IPS-18c (cell line): ENCODE data around the gene COX7A1.
A peak's percentile ranks its signal among the peaks of the same experiment; 100 is the strongest.
"Not testable (repeated sequence)": the region's sequence is repeated elsewhere in the genome, so short reads cannot be mapped to it uniquely, and the experiment has no call there.

Source experiments
- H3K4me3 ChIP-seq: 2 replicates; pipeline ENCODE4 v1.7.0; 2013; ENCODE audit warnings: low read depth, mild to moderate bottlenecking, low read length, moderate library complexity; ENCODE audit not compliant: insufficient read depth
- H3K9me3 ChIP-seq: one replicate; pipeline ENCODE4 v1.6.1; 2013; ENCODE audit warnings: mild to moderate bottlenecking, low read length, moderate library complexity; ENCODE audit not compliant: control insufficient read depth, insufficient read depth

Gene COX7A1

DNA sequence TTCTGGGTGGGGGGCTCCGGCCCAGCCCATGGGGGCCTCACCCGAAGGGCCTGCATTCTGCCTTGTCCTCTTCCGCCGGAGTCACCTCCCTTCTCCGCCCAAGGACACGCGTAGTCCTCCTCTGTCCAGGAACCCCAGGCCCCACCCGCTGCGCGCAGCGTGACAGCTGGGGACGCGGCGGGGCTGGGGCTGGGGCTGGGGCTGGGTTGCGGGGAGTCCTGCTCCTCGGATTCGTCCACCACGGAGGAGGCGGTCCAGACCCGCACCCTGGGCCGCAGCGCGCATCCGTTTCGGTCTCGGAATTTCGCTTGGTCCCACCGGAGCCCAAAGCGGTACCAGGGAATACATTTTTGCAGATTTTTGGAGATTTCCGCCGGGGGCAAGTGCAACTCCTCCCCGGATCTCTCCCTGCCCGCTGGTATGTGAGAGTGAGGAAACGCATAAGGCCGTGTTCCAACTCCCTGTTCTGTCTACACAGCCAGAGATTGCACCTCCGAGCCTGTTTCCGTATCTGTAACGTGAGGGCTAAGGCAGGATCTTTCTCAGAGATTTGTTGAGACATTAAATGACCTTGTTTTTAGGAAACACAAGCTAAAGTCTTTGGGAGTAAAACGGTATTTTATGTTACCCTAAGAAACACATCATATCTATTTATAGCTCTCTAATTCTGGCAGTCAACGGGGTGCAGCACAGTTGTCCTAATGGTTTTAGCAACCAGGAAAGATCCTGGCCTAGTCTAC lies at the start of gene COX7A1:
COX7A1 (minus strand) TSS at position 96 of the 740 bp plus-strand sequence; CDS start at position 56, 40 bp downstream.
- Histone ChIP-seq H3K4me3 (peak within 1 kb of the TSS; percentile 20; the same call in 1 of the 2 replicates), H3K9me3 (no peaks in the 10 kb centered on the region)

- Histone ChIP-seq H3K4me3 (no peak overlapping the region), H3K9me3 (peaks cover 2% of the 10 kb centered on the region)
These were observed 49.4 kb upstream of the COX7A1 start for GRCh38 chr19:36201684-36202083.

- H3K9me3 ChIP-seq = no peaks in the 10 kb centered on the region
- H3K4me3 ChIP-seq = no peak overlapping the region
These were observed 45.9 kb upstream of the COX7A1 start for GRCh38 chr19:36198119-36198518.

GRCh38 chr19:36196249-36196648 lies 44.0 kb upstream of the COX7A1 start:
- Histone ChIP-seq H3K4me3 (no peak overlapping the region), H3K9me3 (no peaks in the 10 kb centered on the region)

GRCh38 chr19:36186722-36187121 lies 34.5 kb upstream of the COX7A1 start:
- not testable (repeated sequence) for H3K9me3 ChIP-seq, H3K4me3 ChIP-seq

GRCh38 chr19:36183245-36183628 lies 31.0 kb upstream of the COX7A1 start:
- H3K9me3 ChIP-seq = no peaks in the 10 kb centered on the region
- H3K4me3 ChIP-seq = no peak overlapping the region

DNA sequence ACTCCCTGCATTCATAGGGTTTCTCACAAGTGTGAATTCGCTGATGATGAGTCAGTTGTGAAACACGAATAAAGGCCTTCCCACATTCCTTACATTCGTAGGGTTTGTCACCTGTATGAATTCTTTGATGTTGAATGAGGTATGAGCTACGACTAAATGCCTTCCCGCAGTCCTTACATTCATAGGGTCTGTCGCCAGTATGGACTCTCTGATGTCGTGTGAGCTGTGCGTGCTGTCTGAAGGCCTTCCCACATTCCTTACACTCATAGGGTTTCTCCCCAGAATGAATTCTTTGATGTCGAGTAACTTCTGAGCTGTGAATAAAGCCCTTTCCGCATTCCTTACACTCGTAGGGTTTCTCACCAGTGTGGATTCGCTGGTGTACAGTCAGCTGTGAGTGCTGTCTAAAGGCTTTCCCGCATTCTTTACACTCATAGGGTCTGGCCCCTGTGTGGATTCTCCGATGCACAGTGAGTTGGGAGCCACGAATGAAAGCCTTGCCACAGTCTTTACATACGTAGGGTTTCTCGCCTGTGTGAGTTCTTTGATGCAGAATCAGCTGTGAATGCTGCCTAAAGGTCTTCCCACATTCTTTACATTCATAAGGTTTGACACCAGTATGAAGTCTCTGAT lies 30.5 kb upstream of the COX7A1 start:
- Histone ChIP-seq H3K9me3 (no peaks in the 10 kb centered on the region), H3K4me3 (no peak overlapping the region)

DNA sequence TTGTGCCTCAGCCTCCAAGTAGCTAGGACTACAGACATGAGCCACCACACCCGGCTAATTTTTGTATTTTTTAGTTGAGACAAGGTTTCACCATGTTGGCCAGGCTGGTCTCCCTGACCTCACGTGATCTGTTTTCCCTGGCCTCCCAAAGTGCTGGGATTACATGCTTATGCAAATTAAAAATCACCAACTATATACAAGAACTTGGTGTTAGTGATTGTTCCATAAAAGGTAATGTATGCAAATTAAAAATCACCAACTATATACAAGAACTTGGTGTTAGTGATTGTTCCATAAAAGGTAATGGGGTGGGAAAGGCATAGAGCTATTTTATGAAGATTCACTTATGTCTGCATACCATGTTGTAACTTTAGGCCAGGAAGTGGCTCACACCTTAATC lies 26.8 kb upstream of the COX7A1 start:
- H3K4me3 ChIP-seq, H3K9me3 ChIP-seq: not testable (repeated sequence)

DNA sequence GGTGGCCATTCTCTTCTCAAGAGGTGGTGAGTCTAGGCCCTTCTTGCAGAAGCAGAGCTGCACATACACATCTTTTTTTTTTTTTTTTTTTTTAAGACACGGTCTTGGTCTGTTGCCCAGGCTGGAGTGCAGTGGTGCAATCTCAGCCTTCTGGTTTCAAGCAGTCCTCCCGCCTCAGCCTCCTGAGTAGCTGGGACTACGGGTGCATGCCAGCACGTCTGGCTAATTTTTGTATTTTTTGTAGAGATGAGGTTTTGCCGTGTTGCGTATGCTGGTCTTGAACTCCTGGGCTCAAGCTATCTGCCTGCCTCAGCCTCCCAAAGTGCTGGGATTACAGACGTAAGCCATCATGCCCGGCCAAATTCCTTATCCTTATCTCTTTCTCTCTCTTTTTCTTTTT lies 21.6 kb upstream of the COX7A1 start:
- not testable (repeated sequence) for H3K4me3 ChIP-seq

DNA sequence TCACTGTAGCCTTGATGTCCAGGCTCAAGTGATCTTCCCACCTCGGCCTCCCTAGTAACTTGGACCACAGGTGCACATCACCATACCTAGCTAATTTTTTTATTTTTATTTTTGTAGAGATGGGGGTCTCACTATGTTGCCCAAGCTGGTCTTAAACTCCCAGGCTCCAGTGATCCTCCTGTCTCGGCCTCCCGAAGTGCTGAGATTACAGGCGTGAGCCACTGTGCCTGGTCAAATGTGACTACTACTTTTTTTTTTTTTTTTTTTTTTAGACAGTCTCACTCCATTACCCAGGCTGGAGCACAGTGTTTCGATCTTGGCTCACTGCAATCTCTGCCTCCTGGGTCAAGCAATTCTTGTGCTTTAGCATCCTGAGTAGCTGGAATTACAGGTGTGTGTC lies 20.6 kb upstream of the COX7A1 start:
- Histone ChIP-seq H3K4me3 (no peak overlapping the region), H3K9me3 (no peaks in the 10 kb centered on the region)

More for the DNA sequence above, 21.6 kb upstream of the COX7A1 start:
- not testable (repeated sequence) for H3K9me3 ChIP-seq

DNA sequence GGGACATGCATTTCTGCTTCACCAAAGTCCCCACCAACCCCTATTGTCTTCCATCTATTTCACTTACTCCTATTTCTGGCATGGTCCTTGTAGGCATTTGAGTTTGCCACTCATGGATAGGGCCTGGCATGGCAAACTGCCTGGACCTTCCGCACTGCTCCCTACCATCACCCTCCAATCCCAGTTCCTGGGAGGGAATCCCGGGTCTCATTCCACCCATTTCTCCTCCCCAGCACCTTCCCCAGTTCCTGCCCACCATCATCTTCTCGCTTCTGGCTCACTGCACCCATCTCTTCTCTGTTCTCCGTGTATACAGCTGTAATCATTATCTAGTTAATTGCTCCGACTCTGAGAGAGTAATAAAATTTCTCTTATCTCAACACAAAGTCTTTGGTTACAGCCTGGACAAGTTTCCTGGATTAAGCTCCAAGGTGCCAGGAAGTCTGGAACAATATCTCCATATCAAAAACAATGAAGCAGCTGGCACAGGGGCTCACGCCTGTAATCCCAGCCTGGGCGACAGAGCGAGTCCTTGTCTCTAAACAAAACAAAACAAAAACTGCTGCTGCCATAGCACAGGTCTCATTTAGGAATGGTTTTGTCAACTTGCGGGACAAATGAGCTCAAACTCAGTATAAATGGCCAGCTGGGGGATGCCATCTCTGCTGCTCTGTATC lies 17.0 kb upstream of the COX7A1 start:
- no peak overlapping the region for H3K4me3 ChIP-seq
- H3K9me3 ChIP-seq = no peaks in the 10 kb centered on the region

- Histone ChIP-seq H3K9me3 (no peaks in the 10 kb centered on the region), H3K4me3 (no peak overlapping the region)
These were observed 11.6 kb upstream of the COX7A1 start for GRCh38 chr19:36163813-36164212.

DNA sequence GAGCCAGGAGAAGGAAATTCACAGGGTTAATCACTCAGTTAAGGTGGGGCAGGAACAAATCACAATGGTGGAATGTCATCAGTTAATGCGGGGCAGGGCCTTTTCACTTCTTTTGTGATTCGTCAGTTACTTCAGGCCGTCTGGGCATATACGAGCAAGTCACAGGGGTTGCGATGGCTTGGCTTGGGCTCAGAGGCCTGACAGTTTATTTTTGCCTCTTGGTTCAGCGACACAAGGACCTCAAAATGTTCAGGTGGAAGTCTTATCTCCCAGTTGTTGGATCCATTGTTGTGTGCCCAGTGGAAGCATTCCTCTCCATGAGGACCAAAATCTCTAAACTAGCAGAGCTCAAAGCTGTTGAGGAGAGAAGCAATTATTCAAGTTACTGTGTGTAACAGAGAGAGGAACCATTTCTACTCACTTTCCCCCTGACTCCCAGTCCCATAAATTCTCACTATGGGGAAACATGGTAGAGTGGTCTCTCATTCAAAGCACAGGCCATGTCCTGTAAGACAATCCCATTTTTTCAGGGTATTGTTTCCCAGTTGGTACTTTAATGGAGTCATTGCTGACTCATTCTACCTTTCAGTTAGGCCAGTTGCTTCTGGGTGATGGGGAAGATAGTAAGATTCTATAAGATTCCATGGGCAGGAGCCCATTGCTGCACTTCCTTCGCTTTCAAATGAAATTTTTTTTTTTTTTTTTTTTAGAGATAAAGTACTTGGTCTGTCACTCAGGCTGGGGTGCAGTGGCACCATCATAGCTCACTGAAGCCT lies 8.8 kb upstream of the COX7A1 start:
- H3K9me3 ChIP-seq = no peaks in the 10 kb centered on the region
- no peak overlapping the region for H3K4me3 ChIP-seq

DNA sequence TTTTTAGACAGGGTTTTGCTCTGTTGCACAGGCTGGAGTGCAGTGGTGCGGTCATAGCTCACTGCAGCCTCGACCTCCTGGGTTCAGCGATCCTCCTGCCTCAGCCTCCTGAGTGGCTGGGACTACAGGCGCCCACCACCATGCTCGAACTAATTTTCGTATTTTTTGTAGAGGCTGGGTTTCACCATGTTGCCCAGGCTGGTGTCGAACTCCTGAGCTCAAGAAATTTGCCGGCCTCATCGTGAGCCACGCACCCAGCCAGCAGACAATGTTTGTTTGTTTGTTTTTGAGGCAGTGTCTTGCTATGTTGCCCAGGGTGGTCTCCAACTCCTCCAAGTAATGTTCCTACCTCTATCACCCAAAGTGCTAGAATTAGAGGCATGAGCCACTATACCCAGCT lies 879 bp upstream of the COX7A1 start:
- no peaks in the 10 kb centered on the region for H3K9me3 ChIP-seq
- H3K4me3 ChIP-seq = no peak overlapping the region

DNA sequence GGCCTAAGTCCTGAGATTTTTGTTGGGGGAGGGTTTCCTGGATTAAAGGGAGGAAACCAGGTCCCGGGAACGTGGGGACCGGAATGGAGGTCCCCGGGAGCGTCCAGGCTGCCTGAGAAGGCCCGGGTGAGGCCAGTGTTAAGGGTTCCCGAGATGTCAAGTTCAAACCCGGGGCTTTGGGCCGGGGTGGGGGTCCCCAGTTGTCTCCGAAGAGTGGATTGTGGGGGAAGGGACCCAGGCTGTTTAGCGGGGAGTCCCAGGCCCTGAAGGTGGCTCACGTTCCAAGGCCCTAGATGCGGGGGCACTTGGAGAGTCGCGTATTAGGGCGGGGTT lies 262 bp downstream of the COX7A1 start:
- Histone ChIP-seq H3K4me3 (peak overlapping the region; percentile 6; the same call in 1 of the 2 replicates), H3K9me3 (no peaks in the 10 kb centered on the region)

DNA sequence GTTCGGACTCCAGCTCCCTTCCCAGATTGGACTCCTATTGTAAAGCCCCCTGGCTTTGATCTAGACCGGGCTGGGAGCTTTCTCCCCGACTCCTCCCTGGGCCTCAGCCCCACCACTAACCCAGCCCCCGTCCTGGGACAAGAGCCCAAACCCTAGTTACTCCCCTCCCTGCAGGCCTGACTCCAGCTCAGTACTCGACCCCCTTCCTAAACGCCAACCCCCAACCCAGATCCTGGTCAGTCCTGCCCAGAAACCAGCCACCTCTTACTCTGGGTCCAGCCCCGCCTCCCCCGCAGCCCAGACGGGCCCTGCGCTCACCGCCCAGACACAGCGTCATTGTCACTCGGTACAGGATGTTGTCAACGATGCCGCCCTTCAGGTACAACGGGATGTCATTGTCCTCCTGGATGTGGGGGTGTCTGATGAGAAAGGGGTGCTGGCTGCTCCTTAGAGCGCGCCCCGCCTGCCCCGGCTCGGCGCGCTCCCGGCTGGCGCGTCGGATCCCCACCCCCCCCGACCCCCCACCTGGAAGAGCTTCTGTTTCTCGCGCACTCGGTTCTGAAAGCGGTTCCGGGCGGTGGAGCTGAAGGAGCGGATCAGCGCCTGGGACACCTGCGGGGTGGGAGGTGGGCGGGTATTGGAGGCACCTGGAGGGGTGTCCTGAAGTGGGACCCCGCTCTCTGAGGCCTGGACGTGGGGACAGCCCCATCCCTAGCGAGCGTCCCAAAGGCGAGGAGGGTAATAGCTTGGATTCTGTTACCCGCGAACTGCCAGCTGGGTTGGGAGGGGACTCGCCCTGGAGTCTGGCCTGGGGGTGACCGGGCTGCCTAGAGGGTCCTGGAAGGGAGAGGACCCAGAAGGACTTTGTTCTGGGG lies 866 bp downstream of the COX7A1 start:
- Histone ChIP-seq H3K9me3 (no peaks in the 10 kb centered on the region), H3K4me3 (peak overlapping the region; percentile 6; the same call in 1 of the 2 replicates)

DNA sequence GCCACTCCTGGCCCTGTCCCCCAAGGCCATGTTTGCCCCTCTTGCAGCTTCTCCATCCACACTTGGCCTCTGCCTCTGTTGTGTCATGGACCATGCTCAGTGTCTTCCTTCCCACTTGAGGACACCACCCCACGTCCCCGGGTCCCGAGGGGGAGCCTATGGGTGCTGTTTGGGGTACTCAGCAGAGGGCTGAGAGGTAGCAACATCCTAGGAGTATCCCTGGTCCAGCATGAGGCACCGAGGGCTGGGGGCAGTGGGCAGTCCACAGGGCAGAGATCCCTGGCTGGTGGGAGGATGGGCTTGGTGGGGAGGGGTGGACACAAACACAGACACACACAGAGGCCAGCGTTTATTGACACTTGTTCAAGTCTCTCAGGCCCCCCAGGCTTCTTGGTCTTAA lies 1.7 kb downstream of the COX7A1 start:
- Histone ChIP-seq H3K9me3 (no peaks in the 10 kb centered on the region), H3K4me3 (no peak overlapping the region; the same call in 1 of the 2 replicates)
